Adrenal gland (tissue), 12 donors: Measurements from ENCODE around the gene CEP152. TPM values are rescaled to one million over a fixed set of nuclear protein-coding genes. Genes with fewer than 3 reads are reported as not detected.
"Not testable (repeated sequence)": the region's sequence is repeated elsewhere in the genome, so short reads cannot be mapped to it uniquely, and the experiment has no call there.

Experiments
- DNase-seq, 7 donors: peaks; one replicate each; pipeline ENCODE4 v3.0.0-alpha.2; 2019 to 2020
- H3K27ac ChIP-seq, 5 donors: fragments of 200-600 bp; sonication (generic) in 4 of 5; 1 replicate in 3 of 5; 2 replicates in 2 of 5; pipeline versions ENCODE4 v1.5.1 to v1.8.0; 2016 to 2020; ENCODE audit warnings: mild to moderate bottlenecking in 1 of 5
- H3K27me3 ChIP-seq: fragments of 200-600 bp; 2 replicates; pipeline ENCODE4 v1.8.0; 2021
- H3K36me3 ChIP-seq, 2 donors: fragments of 200-600 bp; replicated peaks in 1 of 2; 1 replicate in 1 of 2; 2 replicates in 1 of 2; pipeline versions ENCODE4 v1.5.1 to v1.8.0; 2018 to 2022
- H3K4me1 ChIP-seq, 2 donors: fragments of 200-600 bp; replicated peaks in 1 of 2; 1 replicate in 1 of 2; 2 replicates in 1 of 2; pipeline versions ENCODE4 v1.5.1 to v1.8.0; 2018 to 2021
- H3K4me3 ChIP-seq, 4 donors: fragments of 200-600 bp; sonication (generic) in 3 of 4; one replicate each; pipeline ENCODE4 v1.5.1; 2016 to 2018
- H3K9me3 ChIP-seq, 3 donors: fragments of 200-600 bp; sonication (generic) in 1 of 3; replicated peaks in 1 of 3; 1 replicate in 2 of 3; 2 replicates in 1 of 3; pipeline versions ENCODE4 v1.5.1 to v1.8.0; 2016 to 2021
- POLR2A ChIP-seq, 2 donors: fragments of 450-650 bp; IDR thresholded peaks; one replicate each; pipeline ENCODE4 v1.6.1; 2017; ENCODE audit warnings: antibody characterized with exemption in 2 of 2, mild to moderate bottlenecking in 2 of 2, moderate library complexity in 1 of 2
- WGBS, 4 donors: extraction: QIAGEN DNeasy Blood & Tissue Kit in 2 of 4; methylation state at CpG; one replicate each; pipeline versions ENCODE4 v1.1.5 to v1.1.7; 2013 to 2017; 5-methylcytosine and 5-hydroxymethylcytosine counted together
- intact Hi-C, 2 donors: fragments of 100-400 bp; cut with DNase I; formaldehyde crosslinking; loops; one replicate each; pipeline versions ENCODE4 v1.14.1 to v1.15.0; 2022 to 2023
- polyA plus RNA-seq, 3 donors: library from polyadenylated mRNA; stranded (reverse); fragments of 200-250 nt in 2 of 3; fragments of 350-450 nt in 1 of 3; fragmentation: Illumina TruSeq in 1 of 3; extraction: RNeasy Lipid Tissue Mini Kit (QIAGEN cat#74804) in 1 of 3; gene quantifications; one replicate each; pipeline ENCODE4 v1.2.3, GENCODE V29; 2013 to 2014
- total RNA-seq, 9 donors: library from RNA; depleted of rRNA in 4 of 9; stranded (reverse); fragments of >200 nt in 4 of 9; fragments of 120-200 nt in 1 of 9; fragmentation: NEBNext Ultra II Directional in 1 of 9; extraction: Animal tissue kit (Norgen Biotek cat#: 25700) in 1 of 9; gene quantifications; one replicate each; pipeline versions ENCODE4 v1.1.0 to v1.2.4, GENCODE V29; 2013 to 2023
- TF ChIP-seq, protein P1 (sequence below), 6 experiments: fragments of 450-650 bp in 4 of 6; fragments of 200-600 bp in 2 of 6; sonication (generic) in 1 of 6; IDR thresholded peaks; 1 replicate in 5 of 6; 2 replicates in 1 of 6; pipeline versions ENCODE4 v1.5.1 to v1.8.0; 2016 to 2021; ENCODE audit warnings: antibody characterized with exemption in 6 of 6, mild to moderate bottlenecking in 2 of 6, moderate library complexity in 1 of 6
- donor health status: healthy with polysubstance abuse.
- donor health status: Bipolar disorder and iron deficiency.
- donor health status: DM: yes; HTN: yes; CAD: no.
- donor health status: DM: no; HTN: no; CAD: no.
- donor health status: DM: no; HTN: no; CAD: no.
- donor health status: DM: yes; HTN: yes; CAD: no.

CEP152 gene
- total and polyA plus RNA-seq, 12 donors: 1.2 to 14.4 (median 3.3) TPM

DNA sequence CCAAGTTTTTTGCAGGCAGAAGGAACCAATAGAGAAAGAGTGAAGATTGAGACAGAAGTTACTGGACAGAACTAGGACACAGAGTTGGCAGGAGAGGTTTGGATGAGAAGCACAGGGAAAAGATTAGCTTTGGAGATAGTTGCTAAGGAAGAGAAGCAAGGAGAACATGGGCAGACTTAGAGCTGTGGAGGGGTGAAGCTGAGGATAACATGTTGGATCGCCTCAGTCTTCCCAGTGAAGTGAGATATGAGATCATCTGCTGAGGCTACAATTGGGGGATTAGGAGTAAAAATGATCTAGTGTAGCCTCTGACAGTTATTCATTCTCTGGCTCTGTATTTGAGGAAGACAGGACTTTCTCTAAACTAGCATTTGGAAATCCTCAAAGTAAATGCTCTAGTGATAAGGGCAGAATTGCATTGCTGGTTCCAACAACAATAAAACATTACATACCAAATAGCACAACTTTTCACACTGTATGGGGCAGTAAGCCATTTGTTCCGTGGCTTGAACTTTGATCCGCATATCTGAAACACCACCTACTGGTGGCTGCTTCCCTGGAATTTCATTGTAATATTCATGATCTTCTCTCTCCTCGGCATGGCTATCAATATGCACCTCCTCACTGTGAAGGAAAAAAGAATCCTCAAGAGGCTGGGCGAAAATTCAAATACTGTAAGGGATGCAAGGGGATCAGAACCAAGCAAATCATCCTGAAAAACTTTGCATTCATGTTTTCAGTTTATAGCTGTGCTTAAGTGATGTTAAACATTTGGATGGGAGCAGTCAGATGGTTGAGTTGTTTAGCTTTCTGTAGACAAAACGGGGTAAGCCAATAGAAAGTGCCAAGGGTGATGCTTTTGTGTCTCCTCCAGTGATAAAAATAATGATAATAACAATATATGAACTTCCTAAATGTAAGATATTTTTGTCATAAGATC is 44.9 kb upstream of the CEP152 start:
- DNase-seq: peak in 4 of 7 donors; percentile 21 to 55 (median 36)
- WGBS, 4 donors: 21 to 28% (median 27%) methylated on average over 6 of the region's 6 CpGs
- H3K27me3 ChIP-seq: no peaks in the 10 kb centered on the region
- H3K9me3 ChIP-seq: no peaks in the 10 kb centered on the region
- no peak for TF ChIP-seq POLR2A (IDR thresholded peaks at IDR 0.05)
- TF ChIP-seq, protein P1, sequence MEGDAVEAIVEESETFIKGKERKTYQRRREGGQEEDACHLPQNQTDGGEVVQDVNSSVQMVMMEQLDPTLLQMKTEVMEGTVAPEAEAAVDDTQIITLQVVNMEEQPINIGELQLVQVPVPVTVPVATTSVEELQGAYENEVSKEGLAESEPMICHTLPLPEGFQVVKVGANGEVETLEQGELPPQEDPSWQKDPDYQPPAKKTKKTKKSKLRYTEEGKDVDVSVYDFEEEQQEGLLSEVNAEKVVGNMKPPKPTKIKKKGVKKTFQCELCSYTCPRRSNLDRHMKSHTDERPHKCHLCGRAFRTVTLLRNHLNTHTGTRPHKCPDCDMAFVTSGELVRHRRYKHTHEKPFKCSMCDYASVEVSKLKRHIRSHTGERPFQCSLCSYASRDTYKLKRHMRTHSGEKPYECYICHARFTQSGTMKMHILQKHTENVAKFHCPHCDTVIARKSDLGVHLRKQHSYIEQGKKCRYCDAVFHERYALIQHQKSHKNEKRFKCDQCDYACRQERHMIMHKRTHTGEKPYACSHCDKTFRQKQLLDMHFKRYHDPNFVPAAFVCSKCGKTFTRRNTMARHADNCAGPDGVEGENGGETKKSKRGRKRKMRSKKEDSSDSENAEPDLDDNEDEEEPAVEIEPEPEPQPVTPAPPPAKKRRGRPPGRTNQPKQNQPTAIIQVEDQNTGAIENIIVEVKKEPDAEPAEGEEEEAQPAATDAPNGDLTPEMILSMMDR (IDR thresholded peaks at IDR 0.05): peak; percentile 18 to 57 (median 52)
- intact Hi-C loops: no loop called here
- no peak overlapping the region for H3K27ac ChIP-seq
- peaks cover 0 to 9% of the 10 kb centered on the region in 2 donors for H3K4me1 ChIP-seq
- no peak overlapping the region for H3K4me3 ChIP-seq
- no peaks in the 10 kb centered on the region for H3K36me3 ChIP-seq

DNA sequence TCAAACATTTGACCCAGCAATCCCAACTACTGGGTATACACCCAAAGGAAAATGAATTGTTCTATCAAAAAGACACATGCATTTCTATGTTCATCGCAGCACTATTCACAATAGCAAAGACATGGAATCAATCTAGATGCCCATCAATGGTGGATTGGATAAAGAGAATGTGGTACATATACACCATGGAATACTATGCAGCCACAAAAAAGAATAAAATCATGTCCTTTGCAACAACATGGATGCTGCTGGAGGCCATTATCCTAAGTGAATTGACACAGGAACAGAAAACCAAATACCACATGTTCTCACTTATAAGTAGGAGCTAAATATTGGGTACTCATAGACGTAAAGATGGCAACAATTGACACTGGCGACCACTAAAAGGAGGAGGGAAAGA is 43.6 kb upstream of the CEP152 start:
- H3K4me1 ChIP-seq, H3K27ac ChIP-seq, DNase-seq, H3K27me3 ChIP-seq, H3K9me3 ChIP-seq, H3K4me3 ChIP-seq, intact Hi-C loops, H3K36me3 ChIP-seq: not testable (repeated sequence)
- WGBS, 4 donors: 93 to 100% (median 97%) methylated on average over 3 of the region's 3 CpGs

DNA sequence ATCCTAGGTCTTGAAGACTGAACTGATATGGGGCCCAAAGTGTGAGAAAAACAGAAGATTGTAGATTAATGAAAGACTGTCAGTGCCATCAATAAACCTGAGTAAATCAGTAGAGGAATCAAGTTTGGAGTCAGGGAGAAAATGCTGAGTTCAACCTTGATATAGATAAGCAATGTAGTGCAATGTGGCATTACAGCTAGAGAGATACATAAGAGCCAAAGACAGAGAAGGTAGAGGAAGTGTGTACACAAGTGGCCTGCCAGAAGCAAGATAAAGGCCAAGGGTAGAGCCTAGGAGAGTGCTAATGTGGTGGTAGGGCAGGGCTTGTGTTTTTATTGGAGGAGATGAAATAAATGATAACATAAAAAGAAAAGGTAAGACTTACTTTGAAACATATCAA is 41.1 kb upstream of the CEP152 start:
- no peak for DNase-seq

GRCh38 chr15:48850648-48851047 is 39.8 kb upstream of the CEP152 start:
- no peaks in the 10 kb centered on the region for H3K9me3 ChIP-seq
- no peak overlapping the region for H3K27ac ChIP-seq
- peaks cover 0 to 5% of the 10 kb centered on the region in 2 donors for H3K4me1 ChIP-seq
- intact Hi-C loops: no loop called here
- WGBS, 4 donors: 81 to 92% (median 89%) methylated on average over 2 of the region's 2 CpGs
- no peak for DNase-seq
- H3K4me3 ChIP-seq: no peak overlapping the region
- no peaks in the 10 kb centered on the region for H3K27me3 ChIP-seq
- TF ChIP-seq, protein P1 (IDR thresholded peaks at IDR 0.05): no peak
- no peak for TF ChIP-seq POLR2A (IDR thresholded peaks at IDR 0.05)
- no peaks in the 10 kb centered on the region for H3K36me3 ChIP-seq

More for the DNA sequence above, 41.1 kb upstream of the CEP152 start:
- TF ChIP-seq POLR2A (IDR thresholded peaks at IDR 0.05): no peak
- TF ChIP-seq, protein P1 (IDR thresholded peaks at IDR 0.05): no peak
- Histone ChIP-seq H3K27ac (no peak overlapping the region), H3K27me3 (no peaks in the 10 kb centered on the region), H3K4me1 (peaks cover 0 to 9% of the 10 kb centered on the region in 2 donors), H3K4me3 (no peak overlapping the region), H3K36me3 (no peaks in the 10 kb centered on the region), H3K9me3 (no peaks in the 10 kb centered on the region)
- intact Hi-C loops: no loop called here
